ENCODE measurements around the gene ZNF415.

ZNF415 gene

DNA sequence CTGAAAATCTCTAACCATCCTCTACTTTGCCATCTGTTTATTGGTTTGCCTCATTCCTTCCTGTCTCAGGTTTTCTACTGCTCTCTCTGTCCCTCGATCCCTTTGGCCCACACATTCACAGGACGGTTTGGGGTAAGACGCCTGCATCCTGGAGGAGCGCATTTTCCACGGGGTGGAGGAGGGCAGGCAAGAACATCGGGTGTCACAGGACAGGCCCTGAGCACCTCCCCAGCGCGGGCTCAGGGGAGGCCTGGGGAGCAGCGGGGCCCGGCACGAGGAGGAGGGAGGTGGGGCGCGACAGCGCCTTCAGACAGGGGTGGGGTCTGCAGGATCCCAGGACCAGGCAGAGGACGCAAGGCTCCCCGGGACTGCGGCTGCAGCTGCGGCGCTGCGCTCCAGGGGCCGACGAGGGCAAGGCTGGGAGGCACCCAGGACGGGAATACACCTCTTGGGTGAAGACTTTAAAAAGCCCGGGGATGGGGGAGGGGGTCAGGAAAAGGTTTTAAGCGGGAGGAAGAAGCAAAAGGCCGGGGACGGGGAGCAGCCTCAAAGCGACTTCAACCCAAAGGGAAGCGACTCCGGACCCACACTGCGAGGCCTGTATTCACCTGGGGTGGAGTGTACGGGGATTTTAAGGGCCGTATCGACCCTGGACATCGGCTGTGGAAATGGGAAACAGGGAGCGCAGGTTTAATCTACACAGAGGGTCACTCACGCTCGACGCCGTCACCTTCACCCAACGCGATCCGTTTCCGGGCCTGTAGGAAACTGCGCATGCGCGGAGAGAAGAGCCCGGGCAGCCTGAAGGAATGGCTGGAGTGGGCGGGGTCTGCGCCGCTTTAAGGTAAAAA, at the start of gene ZNF415:
ZNF415 (minus strand) TSS at position 770 of the 851 bp plus-strand sequence. CDS start 10,234 bp downstream, outside the sequence.
- TF ChIP-seq, protein P1, sequence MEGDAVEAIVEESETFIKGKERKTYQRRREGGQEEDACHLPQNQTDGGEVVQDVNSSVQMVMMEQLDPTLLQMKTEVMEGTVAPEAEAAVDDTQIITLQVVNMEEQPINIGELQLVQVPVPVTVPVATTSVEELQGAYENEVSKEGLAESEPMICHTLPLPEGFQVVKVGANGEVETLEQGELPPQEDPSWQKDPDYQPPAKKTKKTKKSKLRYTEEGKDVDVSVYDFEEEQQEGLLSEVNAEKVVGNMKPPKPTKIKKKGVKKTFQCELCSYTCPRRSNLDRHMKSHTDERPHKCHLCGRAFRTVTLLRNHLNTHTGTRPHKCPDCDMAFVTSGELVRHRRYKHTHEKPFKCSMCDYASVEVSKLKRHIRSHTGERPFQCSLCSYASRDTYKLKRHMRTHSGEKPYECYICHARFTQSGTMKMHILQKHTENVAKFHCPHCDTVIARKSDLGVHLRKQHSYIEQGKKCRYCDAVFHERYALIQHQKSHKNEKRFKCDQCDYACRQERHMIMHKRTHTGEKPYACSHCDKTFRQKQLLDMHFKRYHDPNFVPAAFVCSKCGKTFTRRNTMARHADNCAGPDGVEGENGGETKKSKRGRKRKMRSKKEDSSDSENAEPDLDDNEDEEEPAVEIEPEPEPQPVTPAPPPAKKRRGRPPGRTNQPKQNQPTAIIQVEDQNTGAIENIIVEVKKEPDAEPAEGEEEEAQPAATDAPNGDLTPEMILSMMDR (IDR thresholded peaks at IDR 0.05) = no peak

DNA sequence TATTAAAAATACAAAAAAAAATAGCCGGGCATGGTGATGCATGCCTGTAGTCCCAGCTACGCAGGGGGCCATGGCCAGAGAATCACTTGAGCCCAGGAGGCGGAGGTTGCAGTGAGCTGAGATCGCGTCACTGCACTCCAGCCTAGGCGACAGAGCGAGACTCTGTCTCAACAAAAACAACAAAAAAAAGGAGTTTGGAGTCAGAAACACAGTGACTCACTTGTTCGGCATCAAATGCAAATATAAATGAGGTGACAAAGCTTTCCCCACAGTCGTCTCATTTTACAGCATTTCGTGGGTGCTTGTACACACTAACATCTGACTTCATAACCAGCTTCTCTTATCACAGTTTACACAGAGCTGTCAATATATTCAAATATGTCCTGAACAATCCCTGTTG, 49.5 kb upstream of the ZNF415 start:
- TF ChIP-seq, protein P1 (IDR thresholded peaks at IDR 0.05) = no peak

DNA sequence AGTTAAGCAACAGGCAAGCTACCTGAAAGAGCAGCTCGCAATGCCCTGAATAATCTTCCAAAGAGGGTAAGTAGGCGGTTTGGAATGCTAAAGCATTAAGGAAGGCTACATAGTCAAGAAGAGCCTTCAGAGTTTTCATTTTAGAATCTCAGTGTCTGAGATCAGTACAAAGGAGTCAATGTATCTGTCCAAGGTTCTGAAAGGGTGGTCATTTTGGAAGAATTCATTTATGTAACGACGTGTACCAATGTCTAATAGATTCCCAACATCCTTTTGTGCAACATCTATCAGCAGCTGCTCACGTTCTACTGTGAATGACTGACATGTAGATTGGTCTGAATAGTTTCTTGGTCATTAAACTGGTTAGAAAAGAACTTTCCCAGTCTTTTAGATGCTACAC, 45.3 kb upstream of the ZNF415 start:
- TF ChIP-seq, protein P1 (IDR thresholded peaks at IDR 0.05) = no peak

DNA sequence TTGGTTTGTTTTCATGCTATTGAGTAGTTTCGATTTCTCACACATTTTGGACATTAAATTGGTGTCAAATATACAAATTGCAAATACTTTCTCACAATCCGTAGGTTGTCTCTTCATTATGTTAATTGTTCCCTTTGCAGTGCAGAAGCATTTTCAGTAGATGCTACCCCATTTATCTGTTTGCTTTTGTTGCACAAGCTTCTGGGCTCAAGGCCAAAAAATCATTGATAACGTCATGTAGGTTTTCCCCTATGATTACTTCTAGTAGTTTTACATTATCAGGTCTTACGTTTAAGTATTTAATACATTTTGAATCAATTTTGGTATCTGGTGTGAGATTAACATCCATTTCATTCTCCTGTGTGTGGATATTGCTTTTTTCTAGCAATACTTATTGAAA, 40.2 kb upstream of the ZNF415 start:
- TF ChIP-seq, protein P1 (IDR thresholded peaks at IDR 0.05) = no peak

DNA sequence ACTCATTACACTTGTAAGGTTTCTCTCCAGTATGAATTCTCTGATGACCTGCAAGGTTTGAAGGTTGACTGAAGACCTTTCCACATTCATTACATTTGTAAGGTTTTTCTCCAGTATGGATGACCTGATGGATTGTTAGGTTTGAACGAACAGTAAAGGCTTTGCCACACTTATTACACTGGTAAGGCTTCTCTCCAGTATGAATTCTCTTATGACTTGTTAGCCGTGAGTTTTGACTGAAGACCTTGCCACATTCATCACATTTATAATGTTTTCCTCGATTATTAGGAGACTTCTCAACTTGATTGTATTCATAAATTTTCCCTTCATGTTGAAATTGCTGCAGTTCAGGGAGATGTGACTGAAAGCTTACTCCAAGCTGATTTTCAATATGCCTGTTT, 33.0 kb upstream of the ZNF415 start:
- TF ChIP-seq, protein P1 (IDR thresholded peaks at IDR 0.05) = no peak

DNA sequence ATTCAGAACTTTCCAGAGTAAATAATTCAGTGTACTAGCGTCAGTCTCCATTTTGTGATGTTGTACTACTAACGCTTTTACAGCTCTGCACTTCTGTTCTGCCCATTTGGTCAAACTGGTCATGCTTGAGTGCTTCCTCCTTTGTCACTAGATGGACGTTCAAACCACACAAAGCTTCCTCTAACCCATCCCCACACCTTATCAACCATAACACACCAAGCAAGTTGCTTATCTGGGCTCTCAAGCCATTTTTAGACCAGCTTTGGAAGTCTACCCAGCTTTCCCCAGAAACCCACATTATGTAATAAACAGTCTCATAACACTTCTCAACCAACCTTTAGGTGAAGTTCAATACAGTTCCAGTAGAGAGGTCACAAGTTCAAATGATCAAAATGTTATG, 28.4 kb upstream of the ZNF415 start:
- TF ChIP-seq, protein P1 (IDR thresholded peaks at IDR 0.05) = no peak

DNA sequence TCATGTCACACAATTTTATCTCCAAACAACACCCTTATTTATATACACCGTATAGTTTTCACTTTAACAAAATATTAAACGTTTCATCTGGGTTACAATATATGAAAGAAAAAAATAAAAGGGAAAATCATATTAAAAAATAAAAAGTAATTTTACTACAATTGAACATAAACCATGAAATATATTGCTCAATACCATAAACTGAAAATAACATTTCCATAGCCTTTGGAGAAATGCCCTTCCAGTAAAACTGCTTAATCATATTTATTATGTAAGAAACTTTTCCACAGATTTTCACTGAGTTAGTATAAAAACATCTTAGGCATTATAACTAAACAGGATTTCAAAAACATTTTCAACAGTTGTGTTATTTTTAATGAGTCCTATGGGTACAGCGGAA, 27.6 kb upstream of the ZNF415 start:
- TF ChIP-seq, protein P1 (IDR thresholded peaks at IDR 0.05) = no peak

All from LNCAP (cell line).